H1 (cell line): ENCODE results near the gene CUL4A. TPM values are rescaled to one million over a fixed set of nuclear protein-coding genes. Genes with fewer than 3 reads are reported as not detected.

Source experiments
- CTCF ChIA-PET: fragments of 300-600 bp; sonication (Branson Sonifier 250); formaldehyde crosslinking; loops from one replicate; lab custom pipeline; 2021; ENCODE audit not compliant: partially characterized antibody; lab: Charles Lee
- POLR2A ChIA-PET: fragments of 300-600 bp; sonication (Branson Sonifier 250); formaldehyde crosslinking; loops from one replicate; lab custom pipeline; 2021; ENCODE audit warnings: inconsistent platforms; ENCODE audit not compliant: partially characterized antibody; lab: Charles Lee
- DNase-seq, 2 experiments: peaks; one replicate each; pipeline versions ENCODE4 v3.0.0 to v3.0.0-alpha.2; 2010 to 2022; ENCODE audit warnings: low spot score in 2 of 2, low read depth in 1 of 2, mixed read lengths in 1 of 2
- FAIRE-seq: peaks from 2 replicates; lab custom pipeline; 2011; peaks lifted over from hg19 to GRCh38; lab: Jason Lieb, UNC
- H2AFZ ChIP-seq: 2 replicates; pipeline ENCODE4 v1.8.1; 2012; ENCODE audit warnings: low read length, inconsistent platforms
- H2AK5ac ChIP-seq: 2 replicates; pipeline ENCODE4 v1.6.1; 2013; ENCODE audit warnings: low read depth, low read length
- H2BK120ac ChIP-seq: replicated peaks from 2 replicates; pipeline ENCODE3; 2013; ENCODE audit warnings: low read depth, low read length, inconsistent platforms
- H2BK12ac ChIP-seq: 2 replicates; pipeline ENCODE4 v1.6.1; 2013; ENCODE audit warnings: low read depth, low read length
- H2BK15ac ChIP-seq: 2 replicates; pipeline ENCODE4 v1.6.1; 2013; ENCODE audit warnings: low read length
- H2BK20ac ChIP-seq: 2 replicates; pipeline ENCODE4 v1.6.1; 2013; ENCODE audit warnings: low read length
- H2BK5ac ChIP-seq: 2 replicates; pipeline ENCODE4 v1.6.1; 2013; ENCODE audit warnings: low read depth, low read length
- H3K14ac ChIP-seq: 2 replicates; pipeline ENCODE4 v1.6.1; 2013; ENCODE audit warnings: inconsistent platforms; ENCODE audit not compliant: insufficient read length
- H3K18ac ChIP-seq: 2 replicates; pipeline ENCODE4 v1.6.1; 2013; ENCODE audit warnings: low read length; ENCODE audit errors: extremely low read depth
- H3K23ac ChIP-seq: 2 replicates; pipeline ENCODE4 v1.6.1; 2013; ENCODE audit warnings: inconsistent platforms; ENCODE audit not compliant: insufficient read length
- H3K23me2 ChIP-seq: 2 replicates; pipeline ENCODE4 v1.6.1; 2013; ENCODE audit warnings: low read depth, low read length
- H3K27ac ChIP-seq: 2 replicates; pipeline ENCODE4 v1.6.1; 2011; ENCODE audit warnings: low read depth, low read length, inconsistent platforms
- H3K27me3 ChIP-seq, 4 experiments: replicated peaks in 1 of 4; 1 replicate in 1 of 4; 2 replicates in 3 of 4; pipeline versions ENCODE4 v1.6.1 to v1.8.1; 2011 to 2013; ENCODE audit warnings: low read length in 3 of 4, mild to moderate bottlenecking in 3 of 4, inconsistent platforms in 2 of 4, mixed read lengths in 2 of 4, moderate library complexity in 1 of 4; ENCODE audit not compliant: control insufficient read depth in 3 of 4, insufficient read depth in 3 of 4; ENCODE audit errors: extremely low read depth in 1 of 4
- H3K36me3 ChIP-seq, 4 experiments: 2 replicates each; pipeline versions ENCODE4 v1.6.1 to v1.8.1; 2011 to 2013; ENCODE audit warnings: mild to moderate bottlenecking in 4 of 4, low read length in 3 of 4, moderate library complexity in 2 of 4, control low read depth in 1 of 4, inconsistent platforms in 1 of 4; ENCODE audit not compliant: insufficient read depth in 4 of 4, control insufficient read depth in 2 of 4
- H3K4ac ChIP-seq: replicated peaks from 2 replicates; pipeline ENCODE3; 2013; ENCODE audit warnings: low read length, low read depth, mixed read lengths, inconsistent platforms; ENCODE audit not compliant: insufficient read length
- H3K4me1 ChIP-seq, 4 experiments: replicated peaks in 1 of 4; 1 replicate in 1 of 4; 2 replicates in 3 of 4; pipeline versions ENCODE4 v1.6.1 to v1.8.1; 2011 to 2013; ENCODE audit warnings: low read length in 3 of 4, inconsistent platforms in 2 of 4, mixed read lengths in 1 of 4; ENCODE audit not compliant: insufficient read depth in 4 of 4, control insufficient read depth in 3 of 4
- H3K4me2 ChIP-seq, 2 experiments: 2 replicates each; pipeline versions ENCODE4 v1.6.1 to v1.8.1; 2011 to 2013; ENCODE audit warnings: low read depth in 2 of 2, low read length in 2 of 2, control low read depth in 1 of 2, inconsistent platforms in 1 of 2, mild to moderate bottlenecking in 1 of 2; ENCODE audit not compliant: insufficient read depth in 1 of 2
- H3K4me3 ChIP-seq, 4 experiments: fragments of 200-600, 300-600 bp in 1 of 4; sonication (generic), shearing (Covaris generic), sonication (Bioruptor Twin) in 1 of 4; 2 replicates each; pipeline versions ENCODE4 v1.5.1 to v1.8.1; 2011 to 2016; ENCODE audit warnings: low read length in 4 of 4, low read depth in 3 of 4, control low read depth in 2 of 4, inconsistent platforms in 2 of 4, mild to moderate bottlenecking in 2 of 4, mixed read lengths in 1 of 4, moderate library complexity in 1 of 4; ENCODE audit not compliant: insufficient read depth in 2 of 4; ENCODE audit errors: extremely low read depth in 1 of 4
- H3K56ac ChIP-seq: replicated peaks from 2 replicates; pipeline ENCODE3; 2013; ENCODE audit warnings: low read depth, mild to moderate bottlenecking, mixed read lengths, low read length, inconsistent platforms; ENCODE audit not compliant: insufficient read length
- H3K79me1 ChIP-seq: 2 replicates; pipeline ENCODE4 v1.6.1; 2013; ENCODE audit warnings: low read depth, low read length, control low read depth
- H3K79me2 ChIP-seq, 2 experiments: 2 replicates each; pipeline versions ENCODE4 v1.6.1 to v1.8.1; 2012 to 2013; ENCODE audit warnings: low read length in 2 of 2, mild to moderate bottlenecking in 2 of 2, inconsistent platforms in 1 of 2; ENCODE audit not compliant: insufficient read depth in 2 of 2, control insufficient read depth in 1 of 2
- H3K9ac ChIP-seq, 4 experiments: replicated peaks in 1 of 4; 1 replicate in 1 of 4; 2 replicates in 3 of 4; pipeline versions ENCODE4 v1.6.1 to v1.8.1; 2011 to 2013; ENCODE audit warnings: low read depth in 3 of 4, low read length in 3 of 4, control low read depth in 2 of 4, mild to moderate bottlenecking in 2 of 4, moderate library complexity in 2 of 4, inconsistent platforms in 1 of 4; ENCODE audit errors: extremely low read depth in 1 of 4
- H3K9me3 ChIP-seq, 2 experiments: 2 replicates each; pipeline versions ENCODE4 v1.6.1 to v1.8.1; 2012 to 2013; ENCODE audit warnings: mild to moderate bottlenecking in 2 of 2, moderate library complexity in 2 of 2, control low read depth in 1 of 2, inconsistent platforms in 1 of 2, low read depth in 1 of 2, low read length in 1 of 2, mixed read lengths in 1 of 2; ENCODE audit not compliant: insufficient read depth in 2 of 2
- H4K20me1 ChIP-seq, 2 experiments: replicated peaks in 1 of 2; 2 replicates each; pipeline versions ENCODE3 to v1.8.1; 2011 to 2013; ENCODE audit warnings: inconsistent platforms in 2 of 2, low read length in 2 of 2, mild to moderate bottlenecking in 1 of 2; ENCODE audit not compliant: insufficient read depth in 2 of 2, control insufficient read depth in 1 of 2
- H4K5ac ChIP-seq: 2 replicates; pipeline ENCODE4 v1.6.1; 2013; ENCODE audit warnings: low read length, low read depth, mixed read lengths, inconsistent platforms; ENCODE audit not compliant: insufficient read length
- H4K8ac ChIP-seq: 2 replicates; pipeline ENCODE4 v1.8.0; 2013; ENCODE audit warnings: mild to moderate bottlenecking, moderate library complexity, low read length, inconsistent platforms; ENCODE audit not compliant: insufficient read depth; ENCODE audit errors: extremely low read depth
- H4K91ac ChIP-seq: replicated peaks from 2 replicates; pipeline ENCODE3; 2013; ENCODE audit warnings: low read length, mixed read lengths, inconsistent platforms; ENCODE audit not compliant: insufficient read length
- BCL11A ChIP-seq, 2 experiments: IDR thresholded peaks; one replicate each; pipeline ENCODE4 v1.6.1; 2011; ENCODE audit warnings: low read depth in 2 of 2, low read length in 2 of 2, mild to moderate bottlenecking in 2 of 2
- CBX5 ChIP-seq: fragments of 300-800, 300-1000 bp; sonication (generic); IDR thresholded peaks from 2 replicates; pipeline ENCODE4 v1.7.1; 2016; ENCODE audit warnings: antibody characterized with exemption, low read length, low read depth
- GABPA ChIP-seq: IDR thresholded peaks from 2 replicates; pipeline ENCODE4 v1.6.1; 2011; ENCODE audit warnings: mild to moderate bottlenecking, low read length, moderate library complexity, borderline replicate concordance; ENCODE audit not compliant: insufficient read depth
- PHF8 ChIP-seq: fragments of 200-600 bp; sonication (generic); conservative IDR thresholded peaks from 2 replicates; pipeline ENCODE4 v1.7.1; 2012; ENCODE audit warnings: low read depth, mild to moderate bottlenecking, inconsistent platforms, low read length, moderate library complexity
- POLR2AphosphoS5 ChIP-seq: IDR thresholded peaks from 2 replicates; pipeline ENCODE4 v1.6.1; 2011; ENCODE audit warnings: low read depth, low read length
- POU5F1 ChIP-seq: IDR thresholded peaks from 2 replicates; pipeline ENCODE4 v1.6.1; 2011; ENCODE audit warnings: low read depth, mild to moderate bottlenecking, low read length, moderate library complexity
- RBBP5 ChIP-seq: IDR thresholded peaks from 2 replicates; pipeline ENCODE4 v1.7.1; 2012; ENCODE audit warnings: low read depth, mild to moderate bottlenecking, inconsistent platforms, low read length, moderate library complexity, borderline replicate concordance
- RXRA ChIP-seq: IDR thresholded peaks from 2 replicates; pipeline ENCODE4 v1.6.1; 2011; ENCODE audit warnings: low read depth, mild to moderate bottlenecking, low read length, moderate library complexity; ENCODE audit not compliant: insufficient read depth
- SIN3A ChIP-seq, 2 experiments: IDR thresholded peaks in 1 of 2; conservative IDR thresholded peaks in 1 of 2; 2 replicates each; pipeline ENCODE4 v1.6.1; 2011 to 2012; ENCODE audit warnings: low read length in 2 of 2, improper control_type of control experiment in 1 of 2, low read depth in 1 of 2, mild to moderate bottlenecking in 1 of 2
- WGBS, 2 experiments: shearing (Covaris generic) in 1 of 2; methylation state at CpG; one replicate each; pipeline versions ENCODE4 v1.1.6 to v1.1.7; 2013 to 2015; ENCODE audit warnings: low lambda C conversion rate in 2 of 2, mixed read lengths in 2 of 2, inconsistent platforms in 1 of 2, low coverage in 1 of 2, missing lambda C conversion rate in 1 of 2; ENCODE audit not compliant: insufficient replicate concordance in 2 of 2, insufficient coverage in 1 of 2, insufficient read length in 1 of 2; ENCODE audit errors: extremely low coverage in 1 of 2, missing lambda C conversion rate in 1 of 2; 5-methylcytosine and 5-hydroxymethylcytosine counted together
- polyA plus RNA-seq, 7 experiments: library from polyadenylated mRNA; depleted of rRNA in 3 of 7; stranded (reverse) in 5 of 7; unstranded in 2 of 7; fragments of >200 nt in 5 of 7; fragments of 200-250 nt in 2 of 7; gene quantifications; 1 replicate in 5 of 7; 2 replicates in 1 of 7; 4 replicates in 1 of 7; pipeline versions ENCODE4 v1.2.1 to v1.2.3, GENCODE V29; 2011 to 2013; ENCODE audit warnings: missing spikeins in 2 of 7, mixed read lengths in 2 of 7
- total RNA-seq: library from RNA; stranded (reverse); fragmentation: NEBNext Ultra II Directional; extraction: Animal tissue kit (Norgen Biotek cat#: 25700); gene quantifications from 2 replicates; pipeline ENCODE4 v1.2.1, GENCODE V29; 2021

The CUL4A gene
- total and polyA plus RNA-seq, 2 of the 8 experiments (the other 6 are each of a cell fraction or from before 2014, with no cell fraction given) = 54.7 to 101 TPM

DNA sequence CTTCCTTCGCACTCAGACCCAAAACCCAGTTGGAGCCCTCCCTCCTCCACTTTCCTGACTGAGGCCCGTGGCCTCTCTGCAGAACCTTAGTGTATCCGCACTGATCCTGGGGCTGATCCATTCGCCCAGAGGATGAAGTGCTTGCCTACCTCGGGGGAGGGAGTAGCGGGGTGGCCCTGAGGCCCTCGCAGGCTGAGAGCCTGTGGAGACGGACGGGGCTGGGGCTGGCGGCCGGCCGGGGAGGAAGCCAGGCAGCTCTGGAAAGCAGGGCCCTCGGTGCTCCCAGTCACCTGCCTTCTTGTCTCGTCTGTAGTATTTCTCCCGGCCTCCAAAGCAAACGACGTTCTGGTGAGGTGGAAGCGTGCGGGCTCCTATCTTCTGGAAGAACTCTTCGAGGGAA, 49.7 kb upstream of the CUL4A start:
- Histone ChIP-seq H3K79me2 (no peaks in the 10 kb centered on the region), H3K56ac (no peak overlapping the region), H2BK5ac (no peak overlapping the region), H2BK120ac (no peak overlapping the region), H3K27ac (no peak overlapping the region), H3K79me1 (no peaks in the 10 kb centered on the region), H3K4me3 (no peak overlapping the region), H4K91ac (no peak overlapping the region), H3K9ac (no peak overlapping the region), H2BK12ac (no peak overlapping the region), H3K36me3 (no peaks in the 10 kb centered on the region), H3K4me1 (peaks cover 0 to 22% (median 14%) of the 10 kb centered on the region in 4 experiments; a peak in 6 of 7 replicates), H2AFZ (no peak overlapping the region), H3K23me2 (no peaks in the 10 kb centered on the region; the same call in 1 of the 2 replicates), H4K8ac (no peak overlapping the region), H3K27me3 (no peaks in the 10 kb centered on the region; a peak in 1 of 7 replicates), H3K9me3 (no peaks in the 10 kb centered on the region), H2BK15ac (no peak overlapping the region; the same call in 1 of the 2 replicates), H2BK20ac (no peak overlapping the region), H3K23ac (no peak overlapping the region), H3K14ac (no peak overlapping the region), H2AK5ac (no peak overlapping the region), H4K20me1 (no peaks in the 10 kb centered on the region), H3K4ac (no peak overlapping the region), H4K5ac (no peak overlapping the region), H3K4me2 (no peak overlapping the region), H3K18ac (no peak overlapping the region)
- FAIRE-seq = no peak
- no peak for DNase-seq
- ChIA-PET POLR2A (interaction anchor here (0.6 to 2.4 kb wide), 5 partner anchors 13 to 232 kb away, joined by 3 to 9 read pairs (median 4); partner anchors contain the start of genes CUL4A and PCID2), CTCF (interaction anchor here (0.8 to 2.0 kb wide), 3 partner anchors 73 to 436 kb away, joined by 3 to 6 read pairs (median 3); no protein-coding TSS in a partner anchor)
- WGBS, 2 experiments = 87% methylated on average over 20 of the region's 20 CpGs; no CpG with 5 or more reads in 1 of the 2 experiments
- TF ChIP-seq GABPA = no peak
- no peak for TF ChIP-seq RBBP5
- TF ChIP-seq POLR2AphosphoS5 = no peak
- no peak for TF ChIP-seq PHF8
- no peak for TF ChIP-seq BCL11A (IDR thresholded peaks at IDR 0.05; ENCODE audit: low read depth in 2 of 2, low read length in 2 of 2)
- TF ChIP-seq CBX5 = no peak
- no peak for TF ChIP-seq POU5F1
- no peak for TF ChIP-seq RXRA
- no peak for TF ChIP-seq SIN3A (conservative IDR thresholded peaks at IDR 0.05 in 1 of 2, IDR thresholded peaks at IDR 0.05 in 1 of 2; ENCODE audit: low read depth in 1 of 2, low read length in 2 of 2)
